GM21576 (cell line): ENCODE data around the gene ANKRD13D.

Experiments used
- ATAC-seq: cut with Tn5 transposase; IDR thresholded peaks from one replicate; pipeline ENCODE4 v1.9.1; 2021; ENCODE audit warnings: mild to moderate bottlenecking, moderate library complexity; ENCODE audit not compliant: unreplicated experiment

Gene ANKRD13D

DNA sequence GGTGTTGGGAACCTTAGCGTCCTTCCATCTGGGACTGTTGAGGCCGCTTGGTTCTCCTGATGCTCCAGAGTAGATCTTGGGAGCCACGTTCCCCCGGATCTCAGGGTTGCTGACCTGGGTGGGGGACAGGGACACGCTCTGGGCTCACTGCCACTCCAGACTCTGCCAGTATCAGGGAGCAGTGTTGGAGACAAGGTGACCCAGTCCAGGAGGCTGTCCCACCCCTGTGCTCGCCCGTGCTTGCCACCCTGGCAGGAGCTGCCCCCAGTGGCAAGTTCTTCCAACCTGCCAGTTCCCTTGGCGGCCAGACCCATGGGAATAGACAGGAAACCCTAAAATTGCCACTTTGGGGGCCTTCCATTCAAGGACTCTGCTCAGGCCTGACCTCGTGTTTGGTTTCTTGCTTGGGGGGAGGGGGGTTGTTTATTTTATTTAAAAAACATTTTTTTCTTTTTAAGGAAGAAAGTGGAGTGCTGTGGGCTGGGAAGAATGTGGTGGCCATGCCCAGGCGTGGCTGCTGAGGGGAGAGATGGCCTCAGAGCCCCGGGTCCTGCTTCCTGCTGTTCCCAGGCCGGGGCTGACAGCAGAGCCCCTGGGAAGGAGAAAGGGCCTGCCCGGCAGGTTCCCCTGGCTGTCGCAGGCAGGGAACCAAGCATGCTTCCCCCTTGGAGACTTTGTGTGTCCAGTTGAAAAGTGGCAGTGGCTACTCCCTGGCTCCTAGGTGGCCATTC is 15.7 kb upstream of the ANKRD13D start:
- no peak for ATAC-seq

DNA sequence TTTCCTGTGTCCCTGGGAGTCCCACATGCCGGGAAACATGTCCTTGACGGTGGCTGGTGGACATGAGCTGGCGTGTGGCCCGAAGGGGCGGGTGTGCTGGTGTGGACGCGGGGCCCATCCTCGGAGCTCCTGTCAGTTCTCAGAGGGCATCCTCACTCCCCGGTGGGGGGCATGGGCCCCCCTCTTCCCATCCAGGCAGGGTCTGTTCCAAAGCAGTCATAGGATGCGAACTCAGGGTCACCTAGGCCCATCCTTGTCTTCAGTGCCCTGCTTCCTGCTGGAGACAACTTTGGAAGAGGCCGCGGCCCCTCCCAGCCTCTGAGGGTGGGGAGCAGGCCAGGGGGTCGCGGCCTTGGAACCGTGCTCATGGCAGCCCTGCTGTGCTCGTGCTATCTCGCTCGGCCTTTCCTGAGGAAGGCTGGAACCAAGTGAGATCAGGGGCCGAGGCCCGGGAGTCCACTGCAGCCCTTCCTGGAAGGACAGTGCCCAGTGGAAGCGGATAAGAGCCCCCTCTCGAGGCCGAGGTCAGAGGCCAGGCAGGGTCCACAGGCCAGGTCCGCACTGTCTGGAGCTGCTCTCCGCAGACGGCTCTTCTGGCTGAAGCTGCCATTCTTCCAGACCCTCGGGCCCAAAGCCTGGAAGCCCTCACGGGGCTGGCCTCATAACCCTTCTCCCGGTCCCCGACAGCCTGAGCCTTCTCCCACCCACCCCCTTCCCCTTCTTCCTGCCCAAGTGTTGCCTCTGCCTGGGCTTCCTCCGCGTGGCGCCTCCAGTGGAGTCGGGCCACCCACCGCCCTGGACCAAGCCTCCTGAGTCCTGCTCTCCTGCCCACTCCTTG is 14.1 kb upstream of the ANKRD13D start:
- ATAC-seq, result no peak

- no peak for ATAC-seq
Observed at GRCh38 chr11:67275606-67276409, 13.3 kb upstream of the ANKRD13D start.

DNA sequence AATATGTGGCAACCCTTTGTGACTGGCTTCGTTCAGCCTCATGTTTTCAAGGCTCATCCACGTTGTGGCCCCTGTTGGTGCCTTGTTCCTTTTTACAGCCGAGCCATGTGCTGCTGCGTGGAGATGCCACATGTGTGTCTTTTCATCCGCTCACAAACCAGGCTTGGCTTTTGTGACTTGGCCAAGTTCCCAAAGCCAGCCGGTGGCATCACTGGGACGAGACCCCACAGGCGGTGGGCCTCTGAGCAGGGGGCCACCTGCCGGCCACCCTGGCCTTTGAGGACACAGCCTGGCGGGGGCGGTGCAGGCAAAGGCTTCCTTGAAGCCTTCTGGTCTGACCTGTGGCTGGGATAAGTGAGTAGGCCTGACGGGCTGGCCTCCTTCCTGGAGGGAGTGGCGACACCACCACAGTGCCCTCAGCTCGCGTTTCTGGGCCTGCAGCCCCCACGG is 12.3 kb upstream of the ANKRD13D start:
- no peak for ATAC-seq

GRCh38 chr11:67277231-67277961 is 11.7 kb upstream of the ANKRD13D start:
- peak; percentile 73 for ATAC-seq

DNA sequence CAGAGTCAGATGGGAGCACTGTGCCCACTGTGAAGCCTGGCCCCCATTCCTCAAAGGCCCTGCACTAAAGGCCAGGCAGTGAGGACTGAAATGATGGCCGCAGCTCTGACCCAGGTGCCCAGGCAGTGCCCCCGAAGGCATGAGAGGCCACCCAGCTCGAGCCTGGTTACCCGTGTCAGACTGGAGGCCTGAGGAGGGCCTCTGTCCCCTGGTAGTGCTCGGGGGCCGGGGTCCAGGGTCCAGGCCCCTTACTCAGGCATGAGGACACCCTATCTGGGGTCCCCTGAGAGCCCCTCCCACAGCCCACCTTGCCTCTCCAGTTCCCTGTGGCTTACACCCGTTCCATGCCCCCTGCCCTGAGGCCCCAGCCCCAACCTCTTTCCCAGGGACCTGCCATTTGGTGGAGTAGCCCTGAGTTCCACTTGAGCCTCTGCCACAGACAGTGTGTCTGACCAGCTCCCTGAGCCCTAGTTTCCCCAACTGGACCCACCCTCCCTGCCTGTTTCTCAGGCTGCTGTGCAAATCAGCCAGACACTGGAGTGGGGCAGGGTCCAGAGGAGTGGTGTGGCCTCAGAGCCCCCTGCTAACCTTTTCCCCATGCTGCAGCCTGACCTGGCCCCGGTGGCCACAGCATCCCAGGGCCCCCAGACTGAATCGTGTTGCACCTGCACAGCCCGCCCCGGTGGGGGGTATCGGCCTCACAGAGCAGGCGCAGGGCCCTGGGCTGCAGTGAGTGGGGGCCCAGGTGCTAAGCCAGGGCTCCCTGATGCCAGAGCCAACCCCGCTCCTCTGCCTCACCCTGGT is 10.8 kb upstream of the ANKRD13D start:
- ATAC-seq, result no peak

GRCh38 chr11:67278939-67279588 is 10.0 kb upstream of the ANKRD13D start:
- ATAC-seq, result no peak

- ATAC-seq, result no peak
Observed at GRCh38 chr11:67279589-67280340, 9.3 kb upstream of the ANKRD13D start.

GRCh38 chr11:67280341-67280787 is 8.7 kb upstream of the ANKRD13D start:
- no peak for ATAC-seq

GRCh38 chr11:67280788-67281551 is 8.1 kb upstream of the ANKRD13D start:
- ATAC-seq, result no peak

GRCh38 chr11:67281552-67282150 is 7.5 kb upstream of the ANKRD13D start:
- no peak for ATAC-seq

DNA sequence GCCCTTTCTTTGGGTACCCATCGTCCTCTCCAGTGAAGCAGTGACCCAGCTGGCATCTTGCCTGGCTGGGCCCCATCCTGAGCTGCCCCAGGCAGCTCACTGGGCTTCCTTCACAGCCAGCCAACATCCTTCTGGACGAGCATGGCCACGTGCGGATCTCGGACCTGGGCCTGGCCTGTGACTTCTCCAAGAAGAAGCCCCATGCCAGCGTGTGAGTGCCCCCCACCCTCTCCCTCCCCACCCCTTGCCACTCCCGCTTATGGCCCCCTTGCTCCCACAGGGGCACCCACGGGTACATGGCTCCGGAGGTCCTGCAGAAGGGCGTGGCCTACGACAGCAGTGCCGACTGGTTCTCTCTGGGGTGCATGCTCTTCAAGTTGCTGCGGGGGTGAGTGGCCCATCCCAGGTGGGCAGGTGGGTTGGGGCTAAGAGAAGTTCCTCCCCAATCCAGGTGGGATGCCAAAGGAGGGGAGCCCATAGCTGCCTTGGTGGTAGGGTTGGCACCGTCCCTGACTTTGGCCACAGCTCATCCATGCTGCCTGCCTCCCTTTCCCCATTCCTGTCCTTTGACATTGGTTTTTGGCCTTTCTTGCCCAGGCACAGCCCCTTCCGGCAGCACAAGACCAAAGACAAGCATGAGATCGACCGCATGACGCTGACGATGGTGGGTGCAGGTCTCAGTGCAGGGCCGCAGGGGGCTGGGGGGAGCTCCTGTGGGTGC is 6.8 kb upstream of the ANKRD13D start:
- no peak for ATAC-seq

- ATAC-seq, result no peak
Observed at GRCh38 chr11:67282876-67283371, 6.2 kb upstream of the ANKRD13D start.

DNA sequence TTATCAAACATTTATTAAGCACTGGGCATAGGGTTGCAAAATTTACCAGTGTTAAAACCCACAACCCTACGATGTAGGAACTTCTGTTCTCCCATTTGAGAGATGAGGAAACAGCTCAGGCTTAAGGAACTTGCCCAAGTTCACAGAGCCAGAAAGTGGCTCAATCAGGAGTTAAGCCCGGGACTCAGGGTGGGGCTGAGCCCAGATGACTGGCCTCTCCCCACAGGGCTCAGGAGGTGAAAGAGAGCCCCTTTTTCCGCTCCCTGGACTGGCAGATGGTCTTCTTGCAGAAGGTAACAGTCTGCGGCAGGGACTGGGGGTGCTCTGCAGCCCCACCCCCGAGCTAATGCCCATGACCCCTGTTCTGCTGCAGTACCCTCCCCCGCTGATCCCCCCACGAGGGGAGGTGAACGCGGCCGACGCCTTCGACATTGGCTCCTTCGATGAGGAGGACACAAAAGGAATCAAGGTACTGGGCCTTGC is 5.6 kb upstream of the ANKRD13D start:
- ATAC-seq, result no peak

GRCh38 chr11:67284811-67285540 is 4.1 kb upstream of the ANKRD13D start:
- no peak for ATAC-seq
